Neural progenitor cell (in vitro differentiated cells): ENCODE results near the gene RNLS.

ENCODE experiments used
- CTCF ChIP-seq: fragments of 200-600 bp; sonication (generic); IDR thresholded peaks from 2 replicates; pipeline ENCODE4 v1.5.1; 2017; ENCODE audit warnings: antibody characterized with exemption, mild to moderate bottlenecking
- EZH2 ChIP-seq: fragments of 200-600 bp; sonication (generic); IDR thresholded peaks from 2 replicates; pipeline ENCODE4 v1.6.1; 2017; ENCODE audit warnings: antibody characterized with exemption, mild to moderate bottlenecking, moderate library complexity
- EZH2phosphoT487 ChIP-seq: fragments of 200-600 bp; sonication (generic); IDR thresholded peaks from 2 replicates; pipeline ENCODE4 v1.6.1; 2017; ENCODE audit warnings: antibody characterized with exemption

- TF ChIP-seq CTCF (no peak), EZH2 (no peak), EZH2phosphoT487 (no peak)
These were observed 352.9 kb downstream of the RNLS start for GRCh38 chr10:88230251-88230650.
